ENCODE measurements around the gene MED27.

The MED27 gene

DNA sequence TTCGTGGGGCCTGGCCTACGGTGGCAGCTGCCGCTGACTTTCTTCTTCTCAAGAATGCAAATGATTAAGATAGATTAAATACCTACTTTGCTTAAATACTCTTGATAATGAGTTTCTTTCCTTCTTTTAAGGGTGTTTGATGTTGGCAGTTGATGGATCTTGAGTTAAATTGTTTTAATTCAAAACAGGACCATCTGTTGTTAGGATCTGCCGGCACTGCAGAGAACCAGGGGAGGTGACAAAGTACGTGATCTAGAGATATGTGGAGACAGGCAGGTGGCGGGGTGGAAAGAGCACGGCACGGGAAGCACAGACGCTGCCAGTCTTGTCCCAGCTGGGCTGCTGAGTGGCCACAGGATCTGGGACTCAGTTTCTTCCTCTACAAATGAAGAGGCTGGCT is 37.9 kb downstream of the MED27 start:
- DNase-seq: no peak

DNA sequence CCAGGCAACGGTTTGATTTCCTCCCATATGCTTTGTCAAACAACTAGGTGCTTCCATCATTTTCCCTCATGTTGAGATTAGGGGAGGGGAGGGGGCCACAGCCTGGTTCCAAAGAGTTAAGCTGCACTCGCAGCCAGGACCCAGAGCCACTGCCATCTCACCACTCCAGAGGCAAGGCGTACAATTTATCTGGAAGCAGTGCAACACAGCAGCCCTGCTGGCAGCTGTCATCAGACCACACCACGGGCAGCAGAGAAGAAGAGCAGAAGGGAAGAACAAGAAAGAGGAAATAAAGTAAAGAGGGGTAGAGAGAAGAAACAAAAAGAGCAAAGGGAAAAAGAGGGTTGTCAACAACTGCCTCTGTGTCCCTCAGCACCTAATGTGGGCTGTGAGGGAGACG is 38.9 kb downstream of the MED27 start:
- DNase-seq: no peak

DNA sequence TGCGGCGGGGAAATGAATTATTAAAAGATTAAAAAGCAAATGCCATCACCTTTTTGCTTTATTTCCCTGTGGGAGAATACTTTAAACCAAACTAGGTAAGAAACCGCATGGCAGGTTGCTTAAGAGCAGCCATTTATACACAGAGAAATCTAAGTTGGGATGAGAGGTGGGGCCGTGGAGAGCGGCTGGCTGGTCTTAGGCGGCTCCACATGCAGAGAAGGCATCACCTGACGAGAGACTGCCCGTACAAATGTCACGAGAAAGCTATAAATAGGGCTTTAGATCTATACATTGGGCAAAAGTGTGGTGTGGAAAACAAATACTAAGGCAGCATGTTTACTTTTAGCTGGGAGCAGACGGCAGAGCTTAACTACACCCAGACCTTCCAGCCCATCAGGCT is 39.4 kb downstream of the MED27 start:
- DNase-seq: no peak

DNA sequence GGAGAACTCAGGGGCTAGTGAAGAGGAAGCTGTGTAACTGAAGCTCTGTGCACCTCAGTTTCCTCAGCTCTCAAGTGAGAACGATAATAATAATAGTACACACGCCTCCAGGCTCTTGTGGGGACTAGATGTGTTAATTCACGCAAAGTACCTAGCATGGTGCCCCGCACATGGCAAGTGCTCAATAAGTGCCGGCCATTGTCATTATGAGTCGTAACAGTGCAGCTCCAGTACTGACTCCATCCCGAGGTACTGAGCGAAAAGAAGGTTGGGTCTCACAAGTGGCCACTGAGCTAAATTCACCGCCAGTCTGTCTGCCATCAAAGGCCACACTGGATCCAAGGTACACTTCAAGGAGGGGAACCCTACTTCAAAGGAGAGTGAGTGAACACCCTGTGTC is 40.4 kb downstream of the MED27 start:
- no peak for DNase-seq

DNA sequence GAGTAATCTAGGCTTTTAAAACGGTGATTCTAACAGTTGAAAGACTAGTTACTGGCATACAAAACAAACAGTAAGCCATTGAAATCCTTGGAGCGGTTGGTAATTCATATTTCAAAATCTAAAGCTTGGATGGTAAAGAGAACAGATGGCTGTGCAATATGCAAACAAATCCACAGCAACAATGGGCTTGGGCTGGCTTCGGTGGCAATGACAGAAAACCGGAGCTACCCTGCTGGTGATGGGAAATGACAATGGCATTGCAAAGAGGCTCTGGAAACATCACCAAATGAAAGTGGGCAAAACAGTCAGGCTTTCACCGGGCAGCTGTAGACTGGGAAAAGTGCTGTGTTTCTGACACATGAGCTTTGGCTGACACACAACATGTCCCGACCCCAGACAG is 42.2 kb downstream of the MED27 start:
- no peak for DNase-seq

DNA sequence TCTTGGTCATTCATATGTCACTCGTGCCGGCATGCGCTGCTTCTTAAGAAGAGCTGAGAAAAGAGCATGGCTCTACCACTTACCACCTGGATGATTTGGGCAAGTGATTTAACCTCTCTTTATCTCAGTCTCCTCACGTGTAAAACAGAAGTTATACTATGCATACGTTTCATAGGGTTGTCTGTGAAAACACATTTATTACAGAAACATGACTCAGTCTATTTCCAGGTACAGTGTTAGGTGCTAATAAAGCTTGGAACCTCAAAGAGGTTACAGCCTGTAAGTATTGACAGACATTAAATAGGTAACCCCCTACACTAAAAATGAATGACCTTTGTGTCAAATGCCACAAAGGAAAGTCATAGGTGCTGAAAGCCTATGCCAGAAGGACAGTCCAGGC is 43.1 kb downstream of the MED27 start:
- no peak for DNase-seq

DNA sequence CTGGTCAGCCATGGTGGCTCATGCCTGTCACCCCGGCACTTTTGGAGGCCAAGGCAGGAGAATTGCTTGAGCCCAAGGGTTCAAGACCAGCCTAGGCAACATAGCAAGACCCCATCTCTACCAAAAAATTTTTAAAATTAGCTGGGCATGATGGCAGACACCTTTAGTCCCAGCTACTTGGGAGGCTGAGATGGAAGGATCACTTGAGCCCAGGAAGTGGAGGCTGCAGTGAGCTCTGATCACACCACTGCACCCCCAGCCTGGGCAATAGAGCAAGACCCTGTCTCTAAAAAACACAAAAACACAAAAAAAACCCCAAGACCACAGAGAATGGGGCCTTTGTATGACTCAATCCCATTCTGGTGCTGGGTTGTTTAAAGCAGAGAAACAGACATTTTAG is 44.0 kb downstream of the MED27 start:
- DNase-seq: no peak

DNA sequence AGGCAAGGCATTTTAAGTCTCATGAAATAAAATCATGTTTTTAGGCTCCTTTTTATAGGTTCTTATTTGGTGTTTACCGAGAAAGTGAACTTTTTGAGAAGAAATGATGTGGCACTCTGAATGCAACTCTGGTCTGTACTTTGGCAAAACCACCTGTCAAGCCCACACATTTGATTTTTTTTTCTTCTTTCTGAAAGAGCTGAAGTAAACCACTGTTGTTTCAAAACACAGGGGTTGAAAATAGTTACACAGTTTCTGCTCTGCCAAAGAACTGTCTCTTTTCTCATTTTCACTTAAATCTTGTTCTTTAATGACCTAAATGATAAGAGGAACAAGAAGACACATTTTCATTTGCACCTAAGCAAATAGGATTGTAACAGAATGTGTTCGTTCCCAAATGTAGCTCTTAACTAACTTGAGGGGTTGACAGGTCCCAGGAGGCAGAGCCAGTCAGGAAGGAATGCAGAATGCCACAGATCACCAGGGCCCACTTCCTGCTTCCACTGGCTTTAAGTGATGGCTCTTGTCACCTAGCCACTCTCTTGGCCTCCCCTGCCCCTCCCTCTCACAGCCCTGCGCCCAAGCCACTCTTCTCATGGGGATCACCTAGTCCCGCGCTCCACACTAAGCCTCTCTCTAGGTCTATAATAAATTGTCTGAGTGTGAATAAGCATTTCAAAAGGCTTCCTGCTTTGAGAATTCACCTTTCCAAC is 47.3 kb downstream of the MED27 start:
- DNase-seq: no peak

DNA sequence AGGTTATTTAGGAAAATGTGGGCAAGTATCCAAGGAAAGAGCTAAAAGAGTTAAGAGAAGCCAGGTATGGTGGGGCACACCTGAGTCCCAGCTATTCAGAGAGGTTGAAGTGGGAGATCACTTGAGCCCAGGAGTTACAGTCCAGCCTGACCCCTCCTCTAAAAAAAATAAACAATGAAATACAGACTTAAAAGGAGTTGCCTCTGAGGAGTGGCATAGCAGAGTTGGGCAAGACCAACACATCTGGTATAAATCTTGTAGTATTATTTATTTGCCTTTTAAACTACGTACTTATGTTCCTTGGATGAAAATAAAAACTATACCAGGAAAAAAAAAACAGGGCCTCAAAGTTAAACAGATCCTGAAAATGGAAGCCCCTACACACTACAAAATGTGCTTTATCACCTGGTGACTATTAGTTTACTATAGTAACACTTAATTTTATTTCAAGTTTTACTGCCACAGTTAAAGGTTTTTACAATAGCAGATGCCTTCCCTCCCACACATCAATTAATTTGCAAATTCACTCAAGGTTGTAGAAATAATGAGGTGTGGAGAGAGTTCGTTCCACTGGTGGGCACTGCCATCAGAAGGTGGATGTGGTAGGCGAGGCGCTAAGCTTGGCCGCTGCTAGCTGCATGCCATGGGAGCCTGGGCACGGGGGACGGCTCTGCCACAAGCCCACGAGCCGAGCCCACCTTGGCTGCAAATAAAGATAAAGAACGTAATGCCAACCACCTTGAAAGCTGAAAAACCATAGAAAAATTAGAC is 48.0 kb downstream of the MED27 start:
- no peak for DNase-seq

DNA sequence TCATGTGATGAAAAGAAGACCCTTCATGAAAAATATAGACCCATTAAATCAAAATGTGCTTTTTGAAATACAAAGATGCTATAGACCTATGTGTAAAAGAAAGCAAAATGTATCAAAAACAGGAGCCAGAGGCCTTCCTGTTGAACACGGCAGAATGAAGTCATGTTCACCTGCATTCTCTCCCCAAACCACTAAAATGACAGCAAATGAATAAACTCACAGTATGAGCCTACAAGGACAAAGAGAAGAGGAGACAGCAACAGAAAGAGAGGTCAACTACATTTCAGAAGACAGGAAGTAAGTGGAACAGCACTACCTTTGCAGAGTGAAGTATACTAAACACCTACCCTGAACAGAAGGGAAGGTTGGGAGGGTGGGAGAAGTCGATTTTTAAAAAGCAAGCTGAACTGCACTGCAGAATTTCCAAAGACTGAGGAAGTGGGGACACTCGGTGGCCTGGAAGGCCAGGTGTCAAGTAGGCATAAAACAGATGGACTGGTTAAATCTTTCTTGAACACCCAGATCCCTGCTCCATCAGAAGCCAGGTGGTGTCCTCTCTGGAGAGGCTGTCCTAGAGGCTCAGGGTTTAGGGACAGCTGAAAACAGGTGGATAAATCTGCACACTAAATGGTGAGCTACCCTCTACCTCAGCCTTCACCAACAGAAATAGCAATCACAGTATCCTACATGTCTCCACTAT is 48.9 kb downstream of the MED27 start:
- no peak for DNase-seq

DNA sequence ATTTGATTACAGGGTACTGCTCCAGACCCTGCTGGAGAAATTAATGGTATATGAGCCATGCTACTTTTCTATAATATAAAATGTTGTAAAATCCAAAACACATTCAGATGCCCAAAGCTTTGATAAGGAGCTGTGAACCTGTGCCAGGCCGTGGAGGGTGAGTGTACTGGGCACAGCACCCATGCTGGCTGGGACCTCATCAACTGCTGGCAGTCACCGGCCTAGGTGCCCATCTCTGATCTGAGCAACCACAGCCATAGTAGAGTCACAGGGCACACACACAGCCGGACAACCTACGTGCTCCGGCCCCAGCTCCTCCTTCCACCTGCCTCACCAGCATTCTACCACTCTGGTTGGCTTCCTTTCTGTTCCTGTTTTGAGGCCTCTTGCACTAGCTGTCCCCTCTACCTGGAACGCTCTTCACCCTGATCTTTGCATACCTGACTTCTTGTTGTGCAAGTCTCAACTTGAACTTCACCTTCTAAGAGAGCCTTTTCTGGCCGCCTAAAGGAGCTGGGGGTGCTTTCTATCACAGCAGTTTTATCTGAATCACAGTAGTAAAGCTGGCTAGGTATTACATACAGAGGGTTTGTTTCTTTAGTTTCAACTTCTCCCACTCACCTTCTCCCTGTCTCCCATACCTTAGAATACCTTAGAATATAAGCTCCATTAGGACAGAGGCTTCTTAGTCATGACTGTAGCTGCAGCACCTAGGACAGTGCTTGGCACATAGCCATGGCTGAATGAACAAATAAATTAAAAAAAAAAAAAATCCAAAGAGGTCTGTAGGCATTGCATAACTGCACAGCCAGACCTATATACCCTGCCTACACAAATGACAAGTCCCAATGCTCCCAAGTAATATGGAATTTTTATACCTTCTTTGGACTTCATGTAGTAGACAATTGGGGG is 51.7 kb downstream of the MED27 start:
- no peak for DNase-seq

DNA sequence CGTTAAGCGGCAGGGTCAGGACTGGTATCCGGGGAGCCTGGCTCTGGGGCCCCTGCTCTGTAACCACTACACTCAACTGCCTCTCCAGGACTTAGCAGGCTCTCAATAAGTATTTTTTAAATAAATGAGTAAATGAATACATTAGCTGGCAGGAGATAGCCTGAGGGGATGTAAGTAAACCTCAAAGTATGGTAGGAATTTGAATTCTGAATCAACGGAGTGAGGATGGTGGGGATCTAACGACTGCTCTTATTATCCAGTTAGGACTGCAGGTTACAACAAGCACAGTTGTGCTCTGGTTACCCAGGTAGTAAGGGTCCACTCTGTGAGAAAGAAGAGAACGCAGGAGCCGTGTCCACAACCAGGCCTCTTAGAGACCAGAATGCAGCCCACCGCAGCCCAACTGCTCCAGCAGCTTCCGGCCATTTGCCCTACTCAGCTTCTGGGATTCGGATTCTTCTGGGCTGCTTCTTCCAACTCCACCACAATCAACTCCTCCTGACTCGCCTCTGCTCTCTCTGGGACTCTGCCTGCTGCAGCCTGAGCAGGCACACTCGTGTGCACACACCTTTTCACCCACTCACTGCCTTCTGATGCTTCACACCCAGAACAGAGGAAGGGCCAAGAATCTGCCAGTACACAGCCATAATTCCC is 52.6 kb downstream of the MED27 start:
- no peak for DNase-seq

DNA sequence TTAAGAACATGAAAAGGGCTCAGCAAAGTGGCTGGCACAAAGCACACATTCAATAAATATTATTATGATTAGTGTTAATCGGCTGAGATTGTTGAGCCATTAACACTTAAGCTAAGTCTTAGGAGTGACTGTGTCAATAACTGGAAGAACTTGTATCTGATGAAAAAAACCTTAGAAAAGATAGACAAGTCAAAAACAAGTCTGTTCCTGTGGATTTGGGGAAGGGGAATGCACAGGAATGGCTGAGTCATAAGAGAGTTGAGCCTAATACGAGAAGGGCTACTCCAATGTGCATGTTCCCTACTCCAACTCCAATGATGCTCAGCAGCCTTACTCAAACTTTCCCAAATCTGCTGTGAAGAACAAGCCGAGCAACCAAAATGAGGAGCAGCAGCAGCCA is 53.9 kb downstream of the MED27 start:
- no peak for DNase-seq

DNA sequence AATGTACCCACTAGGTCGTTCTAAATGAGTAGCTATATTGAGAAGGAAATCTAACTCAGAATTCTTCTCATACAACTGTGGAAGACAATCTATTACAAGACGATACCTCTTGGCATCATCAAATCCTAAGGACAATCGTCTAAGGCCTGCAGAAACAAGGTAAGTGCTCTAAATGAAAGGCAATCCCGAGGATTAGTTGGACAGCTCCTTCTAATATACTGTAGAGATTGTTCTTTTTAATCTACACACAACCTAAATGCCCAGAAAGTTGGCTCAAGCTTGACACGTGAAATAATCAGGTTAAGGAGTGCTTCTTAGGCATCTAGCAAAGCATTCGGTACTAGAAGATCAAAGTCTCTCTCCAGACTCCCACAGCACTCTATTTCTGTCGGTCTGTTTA is 55.1 kb downstream of the MED27 start:
- DNase-seq: no peak

DNA sequence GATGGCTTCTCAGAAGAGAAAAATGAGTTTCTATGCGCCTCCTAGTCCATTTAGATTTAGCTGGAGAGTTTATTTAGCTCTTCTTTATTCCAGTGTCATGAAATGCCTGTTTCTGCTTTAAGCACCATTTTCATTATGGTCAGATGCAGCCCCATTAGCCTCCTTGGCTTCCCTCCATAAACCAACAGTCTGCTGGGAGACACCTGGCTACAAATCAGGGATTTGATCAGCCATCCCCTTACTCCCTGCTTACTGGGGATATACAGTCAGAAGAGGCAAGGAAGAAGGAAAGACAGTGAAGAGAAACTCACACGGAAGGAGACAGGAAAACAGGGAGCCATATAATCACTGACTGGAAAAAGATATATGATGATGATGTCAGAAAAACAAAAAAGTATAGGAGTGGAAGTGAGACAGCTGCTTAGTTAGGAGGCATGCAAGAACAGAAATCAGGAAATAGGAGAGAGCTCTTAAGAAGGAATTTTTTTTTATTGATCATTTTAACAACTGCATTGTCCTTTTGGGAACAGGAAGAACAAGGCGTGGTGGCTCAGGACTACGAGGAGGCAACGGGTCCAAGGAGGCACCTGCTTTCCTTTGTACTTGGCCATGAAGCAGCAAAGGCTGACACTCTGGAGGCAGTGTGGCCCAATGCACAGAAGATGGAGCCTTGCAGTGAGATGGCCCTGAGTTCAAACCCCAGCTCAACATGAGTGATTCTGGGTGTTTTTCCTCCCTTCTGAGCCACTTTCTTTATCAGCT is 56.1 kb downstream of the MED27 start:
- no peak for DNase-seq

DNA sequence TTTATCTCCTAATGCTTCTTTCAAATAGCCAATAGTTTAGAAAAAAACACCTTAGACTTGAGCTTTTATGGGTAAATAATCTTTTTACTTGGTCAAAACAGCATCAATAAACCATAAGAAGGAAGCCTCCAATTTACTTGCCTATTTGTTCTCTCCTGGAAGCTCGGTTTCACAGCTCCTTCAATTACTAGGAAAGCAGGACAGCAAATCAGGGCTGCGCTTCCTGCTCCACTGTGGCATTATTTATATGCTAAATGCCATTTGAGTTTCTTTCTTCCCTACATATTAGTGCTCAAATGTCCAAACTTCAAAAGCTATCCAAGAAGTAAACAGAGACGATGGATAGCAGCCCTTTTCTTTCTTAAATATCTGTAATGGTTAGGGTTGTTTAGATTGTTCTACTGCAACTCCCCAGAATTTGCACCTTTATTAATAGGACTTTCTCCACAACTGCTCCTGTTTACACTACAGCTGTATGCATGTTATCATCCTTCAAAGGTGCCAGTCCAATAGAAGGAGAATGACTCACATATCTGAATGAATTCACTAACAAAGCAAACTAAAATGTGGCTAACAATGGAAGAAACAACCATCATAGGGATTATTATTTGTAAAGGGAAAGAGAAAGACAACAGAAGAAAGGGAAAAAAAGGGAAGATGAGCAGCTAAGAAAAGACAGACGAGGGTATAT is 58.7 kb downstream of the MED27 start:
- DNase-seq: no peak

DNA sequence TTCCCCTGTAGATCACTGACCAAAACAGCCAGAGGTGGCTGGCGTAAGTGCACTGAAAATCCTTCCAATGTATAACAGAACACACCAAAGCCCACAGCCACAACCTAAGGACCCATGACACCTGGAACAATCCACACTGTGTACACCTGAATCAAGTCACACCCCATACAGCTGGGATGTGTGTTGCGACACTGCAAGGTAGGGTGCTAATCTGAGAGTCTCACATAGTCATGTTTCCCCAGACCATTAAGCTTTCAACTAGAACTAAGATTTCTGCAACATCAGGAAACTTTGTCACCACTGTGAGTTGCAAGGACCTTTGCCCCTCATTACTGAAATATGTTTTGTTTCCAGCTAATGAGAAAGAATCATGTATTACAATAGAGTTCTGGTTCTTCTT is 59.4 kb downstream of the MED27 start:
- DNase-seq: no peak

DNA sequence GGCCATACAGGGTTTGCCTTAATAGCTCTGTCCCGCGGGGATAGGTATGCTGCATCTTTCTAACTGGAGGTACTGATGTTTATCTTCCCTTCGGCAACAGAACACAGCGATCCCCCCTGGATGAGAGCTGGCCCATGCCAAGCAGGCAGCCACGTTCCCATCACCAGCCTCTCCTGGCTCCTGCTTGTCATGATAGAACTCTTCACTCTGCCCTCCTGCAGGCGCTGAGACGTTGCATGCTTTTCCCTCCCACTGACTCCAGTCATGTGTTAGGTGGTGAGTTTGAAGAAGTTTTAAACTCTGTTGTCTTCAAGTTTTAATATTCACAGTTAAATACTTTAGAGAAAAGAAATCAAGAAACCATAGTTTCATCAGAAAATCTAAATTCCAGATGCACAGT is 60.0 kb downstream of the MED27 start:
- no peak for DNase-seq

DNA sequence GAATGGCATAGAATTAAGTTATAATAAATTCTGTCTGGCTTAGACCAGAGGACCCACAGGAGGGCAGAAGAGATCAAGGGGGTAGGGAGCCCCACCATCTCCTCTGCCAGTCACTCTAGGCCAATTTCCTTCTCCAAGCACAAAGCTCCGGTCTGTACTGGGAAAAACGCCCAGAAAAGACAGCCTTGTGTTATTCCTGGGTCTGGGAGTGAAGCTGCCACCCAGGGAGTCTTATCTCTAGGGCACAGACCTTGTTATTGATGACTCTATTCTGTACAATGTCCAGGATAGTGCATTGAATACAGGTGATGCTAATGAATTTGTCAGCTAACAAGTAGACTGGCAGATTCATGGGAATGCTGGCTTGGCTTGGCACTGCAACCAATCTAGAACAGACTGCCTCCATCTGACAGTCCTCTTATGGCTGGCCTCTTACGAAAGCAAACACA is 60.7 kb downstream of the MED27 start:
- no peak for DNase-seq

DNA sequence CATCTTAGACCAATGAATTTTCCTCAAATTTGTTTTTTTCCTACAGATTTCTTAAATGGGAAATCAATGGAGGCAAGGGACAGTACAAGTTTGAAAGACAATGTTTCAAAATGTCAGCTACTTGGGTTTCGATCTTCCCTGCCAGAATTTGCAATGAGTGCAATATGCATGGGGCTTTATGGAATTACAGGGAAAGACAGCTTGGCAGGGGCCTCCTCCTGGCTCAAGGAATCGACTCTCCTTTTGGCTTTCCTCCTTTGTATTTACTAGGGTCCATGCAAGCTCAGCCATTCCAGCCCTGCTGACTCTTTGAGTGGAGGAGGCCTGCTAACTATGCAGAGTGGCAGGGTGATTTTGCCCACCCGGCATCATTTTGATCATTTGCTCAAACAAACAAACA is 63.2 kb downstream of the MED27 start:
- DNase-seq: no peak

DNA sequence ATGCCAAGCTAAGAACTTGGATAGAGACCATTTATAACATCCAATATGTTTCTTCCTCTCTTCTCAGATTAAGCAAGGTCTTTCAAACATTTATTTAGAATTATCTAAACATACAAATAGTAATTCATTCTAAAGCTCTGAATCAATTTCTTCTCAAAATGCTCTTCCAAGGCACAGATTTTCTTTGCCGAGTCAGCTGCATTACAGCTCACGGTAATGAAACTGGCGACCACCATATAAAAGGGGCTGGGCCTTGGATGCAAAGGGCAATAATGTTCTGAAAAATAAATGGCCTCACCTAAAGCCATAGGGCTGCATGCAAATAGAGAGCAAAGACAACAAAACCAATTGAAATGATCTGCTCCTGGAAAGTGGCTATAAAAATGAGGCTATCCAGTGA is 63.8 kb downstream of the MED27 start:
- DNase-seq: no peak
